Endothelial cell of umbilical vein (primary cell): ENCODE data around the gene TACC3.

ENCODE experiments used
- POLR2A ChIP-seq: IDR thresholded peaks from 2 replicates; pipeline ENCODE4 v1.6.1; 2012; ENCODE audit warnings: low read depth, mild to moderate bottlenecking, control low read depth, low read length
- TF ChIP-seq, protein P1 (sequence below), 2 donors: IDR thresholded peaks; 1 replicate in 1 of 2; 2 replicates in 1 of 2; pipeline ENCODE4 v1.5.1; 2011; ENCODE audit warnings: low read length in 2 of 2, mild to moderate bottlenecking in 2 of 2, moderate library complexity in 2 of 2, control low read depth in 1 of 2, inconsistent platforms in 1 of 2, low read depth in 1 of 2; ENCODE audit not compliant: insufficient read depth in 1 of 2; ENCODE audit errors: extremely low read depth in 1 of 2
- TF ChIP-seq, protein P2 (sequence below): IDR thresholded peaks from 2 replicates; pipeline ENCODE4 v1.6.1; 2011; ENCODE audit not compliant: insufficient read depth, insufficient read length

DNA sequence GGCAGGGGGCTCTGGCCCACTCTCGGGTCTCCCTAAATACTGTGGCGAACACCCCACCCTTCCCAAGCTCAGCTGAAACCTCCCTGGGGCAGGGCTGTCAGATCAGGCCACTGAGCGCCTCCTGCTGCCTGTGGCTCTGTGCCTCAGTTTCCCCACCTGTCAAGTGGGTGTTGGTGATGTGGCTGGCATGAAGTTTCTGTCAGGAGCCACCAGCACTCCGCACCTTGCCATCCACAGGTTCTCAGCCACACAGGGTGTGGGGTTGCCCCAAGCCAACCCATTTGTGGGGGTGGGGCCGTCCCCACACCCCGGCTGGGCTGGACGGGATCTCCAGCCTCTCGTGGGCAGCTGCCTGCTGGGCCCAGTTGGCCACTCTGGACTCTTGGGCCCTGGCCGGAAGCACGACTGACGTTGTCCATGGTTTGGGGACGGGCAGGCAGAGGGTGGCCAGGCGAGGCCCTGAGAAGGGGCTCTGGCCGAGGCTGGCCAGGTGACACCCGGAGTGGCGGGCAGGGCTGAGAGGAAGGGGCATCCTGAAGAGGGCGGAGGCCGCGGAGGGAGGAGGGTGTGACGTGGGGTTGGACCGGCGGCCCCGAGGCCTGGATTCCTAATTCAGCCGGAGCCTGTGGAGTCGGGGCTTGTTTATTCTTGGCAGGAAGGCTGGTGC is 66.2 kb downstream of the TACC3 start:
- TF ChIP-seq, protein P1, sequence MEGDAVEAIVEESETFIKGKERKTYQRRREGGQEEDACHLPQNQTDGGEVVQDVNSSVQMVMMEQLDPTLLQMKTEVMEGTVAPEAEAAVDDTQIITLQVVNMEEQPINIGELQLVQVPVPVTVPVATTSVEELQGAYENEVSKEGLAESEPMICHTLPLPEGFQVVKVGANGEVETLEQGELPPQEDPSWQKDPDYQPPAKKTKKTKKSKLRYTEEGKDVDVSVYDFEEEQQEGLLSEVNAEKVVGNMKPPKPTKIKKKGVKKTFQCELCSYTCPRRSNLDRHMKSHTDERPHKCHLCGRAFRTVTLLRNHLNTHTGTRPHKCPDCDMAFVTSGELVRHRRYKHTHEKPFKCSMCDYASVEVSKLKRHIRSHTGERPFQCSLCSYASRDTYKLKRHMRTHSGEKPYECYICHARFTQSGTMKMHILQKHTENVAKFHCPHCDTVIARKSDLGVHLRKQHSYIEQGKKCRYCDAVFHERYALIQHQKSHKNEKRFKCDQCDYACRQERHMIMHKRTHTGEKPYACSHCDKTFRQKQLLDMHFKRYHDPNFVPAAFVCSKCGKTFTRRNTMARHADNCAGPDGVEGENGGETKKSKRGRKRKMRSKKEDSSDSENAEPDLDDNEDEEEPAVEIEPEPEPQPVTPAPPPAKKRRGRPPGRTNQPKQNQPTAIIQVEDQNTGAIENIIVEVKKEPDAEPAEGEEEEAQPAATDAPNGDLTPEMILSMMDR (IDR thresholded peaks at IDR 0.05; ENCODE audit: extremely low read depth in 1 of 2, insufficient read depth in 1 of 2, low read depth in 1 of 2, low read length in 2 of 2) = no peak
- TF ChIP-seq POLR2A = no peak
- TF ChIP-seq, protein P2, sequence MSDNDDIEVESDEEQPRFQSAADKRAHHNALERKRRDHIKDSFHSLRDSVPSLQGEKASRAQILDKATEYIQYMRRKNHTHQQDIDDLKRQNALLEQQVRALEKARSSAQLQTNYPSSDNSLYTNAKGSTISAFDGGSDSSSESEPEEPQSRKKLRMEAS = no peak
